Neuronal stem cell (in vitro differentiated cells): ENCODE data around the gene TMEM244.

ENCODE experiments used
- DNase-seq: peaks from one replicate; pipeline ENCODE4 v3.0.0-alpha.2; 2013; ENCODE audit warnings: low spot score
- H2AFZ ChIP-seq: one replicate; pipeline ENCODE4 v1.6.1; 2013; ENCODE audit warnings: mild to moderate bottlenecking, low read length, inconsistent platforms
- H2AK5ac ChIP-seq: 2 replicates; pipeline ENCODE4 v1.6.1; 2013; ENCODE audit warnings: low read depth, mild to moderate bottlenecking, inconsistent platforms, low read length, moderate library complexity, mixed read lengths
- H2BK120ac ChIP-seq: 2 replicates; pipeline ENCODE4 v1.6.1; 2013; ENCODE audit warnings: low read depth, mild to moderate bottlenecking, inconsistent platforms, low read length, moderate library complexity, mixed read lengths
- H2BK12ac ChIP-seq: one replicate; pipeline ENCODE4 v1.6.1; 2013; ENCODE audit warnings: low read length, inconsistent platforms
- H2BK15ac ChIP-seq: 2 replicates; pipeline ENCODE4 v1.6.1; 2013; ENCODE audit warnings: mild to moderate bottlenecking, low read length, inconsistent platforms, mixed read lengths
- H2BK5ac ChIP-seq: one replicate; pipeline ENCODE4 v1.6.1; 2013; ENCODE audit warnings: inconsistent platforms, mild to moderate bottlenecking, low read length, moderate library complexity
- H3K14ac ChIP-seq: one replicate; pipeline ENCODE4 v1.6.1; 2013; ENCODE audit warnings: low read length, inconsistent platforms
- H3K18ac ChIP-seq: 2 replicates; pipeline ENCODE4 v1.6.1; 2013; ENCODE audit warnings: low read length, inconsistent platforms
- H3K23ac ChIP-seq: 2 replicates; pipeline ENCODE4 v1.6.1; 2013; ENCODE audit warnings: low read depth, mild to moderate bottlenecking, mixed read lengths, low read length, inconsistent platforms; ENCODE audit not compliant: poor library complexity
- H3K27ac ChIP-seq: replicated peaks from 3 replicates; pipeline ENCODE4 v1.5.1; 2013; ENCODE audit warnings: low read length, inconsistent platforms
- H3K27me3 ChIP-seq, 3 experiments: 2 replicates each; pipeline ENCODE4 v1.6.1; 2013; ENCODE audit warnings: low read length in 3 of 3, mild to moderate bottlenecking in 2 of 3, inconsistent platforms in 1 of 3, low read depth in 1 of 3, mixed read lengths in 1 of 3, moderate library complexity in 1 of 3; ENCODE audit not compliant: control insufficient read depth in 3 of 3, insufficient read depth in 3 of 3
- H3K36me3 ChIP-seq, 2 donors: replicated peaks in 1 of 2; 2 replicates each; pipeline ENCODE4 v1.6.1; 2013; ENCODE audit warnings: low read length in 2 of 2; ENCODE audit not compliant: control insufficient read depth in 2 of 2, insufficient read depth in 2 of 2
- H3K4ac ChIP-seq: 2 replicates; pipeline ENCODE4 v1.6.1; 2013; ENCODE audit warnings: inconsistent platforms, mild to moderate bottlenecking, low read length, moderate library complexity
- H3K4me1 ChIP-seq, 2 donors: 1 replicate in 1 of 2; 2 replicates in 1 of 2; pipeline ENCODE4 v1.6.1; 2013; ENCODE audit warnings: low read length in 2 of 2, low read depth in 1 of 2; ENCODE audit not compliant: control insufficient read depth in 2 of 2, insufficient read depth in 1 of 2
- H3K4me2 ChIP-seq: one replicate; pipeline ENCODE4 v1.6.1; 2013; ENCODE audit warnings: mild to moderate bottlenecking, low read length, inconsistent platforms; ENCODE audit not compliant: insufficient read depth, poor library complexity, severe bottlenecking
- H3K4me3 ChIP-seq, 2 donors: 2 replicates each; pipeline ENCODE4 v1.5.1; 2013; ENCODE audit warnings: low read length in 2 of 2, mild to moderate bottlenecking in 2 of 2, inconsistent platforms in 1 of 2, moderate library complexity in 1 of 2
- H3K79me1 ChIP-seq: one replicate; pipeline ENCODE4 v1.6.1; 2013; ENCODE audit warnings: low read depth, mild to moderate bottlenecking, inconsistent platforms, low read length, moderate library complexity
- H3K9ac ChIP-seq: one replicate; pipeline ENCODE4 v1.6.1; 2013; ENCODE audit warnings: mild to moderate bottlenecking, low read depth, low read length, inconsistent platforms; ENCODE audit not compliant: poor library complexity
- H3K9me3 ChIP-seq, 2 donors: replicated peaks in 1 of 2; 2 replicates each; pipeline versions ENCODE3 to v1.6.1; 2013; ENCODE audit warnings: low read length in 2 of 2, mild to moderate bottlenecking in 2 of 2, inconsistent platforms in 1 of 2, low read depth in 1 of 2, mixed read lengths in 1 of 2, moderate library complexity in 1 of 2; ENCODE audit not compliant: control insufficient read depth in 2 of 2, insufficient read depth in 1 of 2
- H4K8ac ChIP-seq: one replicate; pipeline ENCODE4 v1.6.1; 2013; ENCODE audit warnings: low read depth, mild to moderate bottlenecking, inconsistent platforms, low read length, moderate library complexity
- H4K91ac ChIP-seq: one replicate; pipeline ENCODE4 v1.6.1; 2013; ENCODE audit warnings: low read length, low read depth, mild to moderate bottlenecking, inconsistent platforms; ENCODE audit not compliant: poor library complexity
- WGBS, 2 donors: extraction: QIAGEN DNeasy Blood & Tissue Kit; methylation state at CpG; one replicate each; pipeline ENCODE4 v1.1.7; 2013; ENCODE audit warnings: missing lambda C conversion rate in 2 of 2, mixed read lengths in 1 of 2; ENCODE audit not compliant: insufficient read length in 2 of 2, insufficient replicate concordance in 1 of 2; ENCODE audit errors: extremely low coverage in 2 of 2; 5-methylcytosine and 5-hydroxymethylcytosine counted together

Gene TMEM244

GRCh38 chr6:129871221-129871620 is 10.1 kb upstream of the TMEM244 start:
- Histone ChIP-seq H2BK12ac (no peak overlapping the region), H2BK15ac (no peak overlapping the region), H3K9me3 (no peaks in the 10 kb centered on the region), H2BK120ac (no peak overlapping the region), H3K4ac (no peak overlapping the region), H2BK5ac (no peak overlapping the region), H3K27me3 (no peaks in the 10 kb centered on the region), H3K36me3 (no peaks in the 10 kb centered on the region), H3K18ac (no peak overlapping the region), H3K14ac (no peak overlapping the region), H3K79me1 (no peaks in the 10 kb centered on the region), H4K8ac (no peak overlapping the region), H2AFZ (no peak overlapping the region), H3K4me3 (no peak overlapping the region), H2AK5ac (no peak overlapping the region), H4K91ac (no peak overlapping the region), H3K9ac (no peak overlapping the region), H3K27ac (no peak overlapping the region), H3K4me1 (no peaks in the 10 kb centered on the region), H3K4me2 (no peak overlapping the region), H3K23ac (no peak overlapping the region)
- no peak for DNase-seq
- no CpG with 5 or more reads among the region's 3 CpGs for WGBS, 2 donors

GRCh38 chr6:129867403-129867802 is 6.3 kb upstream of the TMEM244 start:
- Histone ChIP-seq H2BK5ac (no peak overlapping the region), H4K8ac (no peak overlapping the region), H2AK5ac (no peak overlapping the region), H3K27ac (no peak overlapping the region), H2BK15ac (no peak overlapping the region), H2BK120ac (no peak overlapping the region), H3K36me3 (no peaks in the 10 kb centered on the region), H3K18ac (no peak overlapping the region), H3K79me1 (no peaks in the 10 kb centered on the region), H3K4me3 (no peak overlapping the region), H3K27me3 (no peaks in the 10 kb centered on the region), H3K4me2 (no peak overlapping the region), H3K4ac (no peak overlapping the region), H2BK12ac (no peak overlapping the region), H2AFZ (no peak overlapping the region), H3K9me3 (no peaks in the 10 kb centered on the region), H3K23ac (no peak overlapping the region), H4K91ac (no peak overlapping the region), H3K9ac (no peak overlapping the region), H3K14ac (no peak overlapping the region), H3K4me1 (no peaks in the 10 kb centered on the region)
- no peak for DNase-seq

GRCh38 chr6:129866688-129867087 is 5.6 kb upstream of the TMEM244 start:
- Histone ChIP-seq H2AFZ (no peak overlapping the region), H3K14ac (no peak overlapping the region), H2AK5ac (no peak overlapping the region), H3K79me1 (no peaks in the 10 kb centered on the region), H3K4ac (no peak overlapping the region), H3K27me3 (no peaks in the 10 kb centered on the region), H2BK12ac (no peak overlapping the region), H2BK5ac (no peak overlapping the region), H3K36me3 (no peaks in the 10 kb centered on the region), H3K9me3 (no peaks in the 10 kb centered on the region), H3K27ac (no peak overlapping the region), H3K23ac (no peak overlapping the region), H2BK120ac (no peak overlapping the region), H3K9ac (no peak overlapping the region), H2BK15ac (no peak overlapping the region), H3K4me2 (no peak overlapping the region), H3K4me3 (no peak overlapping the region), H3K4me1 (no peaks in the 10 kb centered on the region), H3K18ac (no peak overlapping the region), H4K8ac (no peak overlapping the region), H4K91ac (no peak overlapping the region)
- WGBS, 2 donors = no CpG with 5 or more reads among the region's 2 CpGs
- DNase-seq = no peak

GRCh38 chr6:129866256-129866655 is 5.1 kb upstream of the TMEM244 start:
- no peak overlapping the region for H2BK15ac ChIP-seq
- no peak overlapping the region for H3K4me2 ChIP-seq
- no peak overlapping the region for H2BK5ac ChIP-seq
- H3K27ac ChIP-seq = no peak overlapping the region
- no CpG with 5 or more reads among the region's 1 CpG for WGBS, 2 donors
- no peak overlapping the region for H3K18ac ChIP-seq
- no peak overlapping the region for H3K9ac ChIP-seq
- H2AFZ ChIP-seq = no peak overlapping the region
- no peak for DNase-seq
- H3K36me3 ChIP-seq = no peaks in the 10 kb centered on the region
- H3K9me3 ChIP-seq = no peaks in the 10 kb centered on the region
- H3K14ac ChIP-seq = no peak overlapping the region
- H2AK5ac ChIP-seq = no peak overlapping the region
- H2BK120ac ChIP-seq = no peak overlapping the region
- H4K8ac ChIP-seq = no peak overlapping the region
- H3K4me1 ChIP-seq = no peaks in the 10 kb centered on the region
- H3K4me3 ChIP-seq = no peak overlapping the region
- H2BK12ac ChIP-seq = no peak overlapping the region
- H3K23ac ChIP-seq = no peak overlapping the region
- H3K79me1 ChIP-seq = no peaks in the 10 kb centered on the region
- H3K27me3 ChIP-seq = no peaks in the 10 kb centered on the region
- no peak overlapping the region for H4K91ac ChIP-seq
- H3K4ac ChIP-seq = no peak overlapping the region
